GM12874 (cell line): Measurements from ENCODE around the gene MAGED1.

Source experiments
- CTCF ChIP-seq: IDR thresholded peaks from 2 replicates; pipeline ENCODE4 v1.5.1; 2011; ENCODE audit warnings: low read depth, mild to moderate bottlenecking, control low read depth, low read length, moderate library complexity; ENCODE audit not compliant: insufficient read depth

The MAGED1 gene

GRCh38 chrX:51892921-51893745 lies at the start of gene MAGED1:
TSS of gene MAGED1 (plus strand) at chrX:51893623. CDS start at chrX:51894305, 682 bp downstream.
- no peak for TF ChIP-seq CTCF

GRCh38 chrX:51847463-51847862 lies 46.0 kb upstream of the MAGED1 start:
- no peak for TF ChIP-seq CTCF

- TF ChIP-seq CTCF: no peak
These were observed 41.8 kb upstream of the MAGED1 start for GRCh38 chrX:51851507-51852085.

- no peak for TF ChIP-seq CTCF
These were observed 41.3 kb upstream of the MAGED1 start for GRCh38 chrX:51852096-51852495.

- TF ChIP-seq CTCF: no peak
These were observed 40.8 kb upstream of the MAGED1 start for GRCh38 chrX:51852621-51853020.

GRCh38 chrX:51853251-51853650 lies 40.2 kb upstream of the MAGED1 start:
- TF ChIP-seq CTCF: no peak

- TF ChIP-seq CTCF: no peak
These were observed 37.7 kb upstream of the MAGED1 start for GRCh38 chrX:51855698-51856097.
